CD4-positive, alpha-beta T cell treated with Interleukin-10 for 1 hour (primary cell): ENCODE data around the gene ZNF394.
A peak's percentile ranks its signal among the peaks of the same experiment; 100 is the strongest.

ENCODE experiments used
- DNase-seq: peaks from one replicate; pipeline ENCODE4 v3.0.0-alpha.2; 2020

Gene ZNF394

GRCh38 chr7:99447943-99448342, 52.1 kb downstream of the ZNF394 start:
- peak; percentile 16 for DNase-seq

- no peak for DNase-seq
These were observed 54.0 kb downstream of the ZNF394 start for GRCh38 chr7:99446096-99446495.
